Ectodermal cell (in vitro differentiated cells): ENCODE measurements around the gene NPAS2.

ENCODE experiments used
- H3K27ac ChIP-seq: 2 replicates; pipeline ENCODE4 v1.7.0; 2013; ENCODE audit warnings: mild to moderate bottlenecking, low read depth, low read length; ENCODE audit not compliant: insufficient read depth, poor library complexity, severe bottlenecking
- H3K27me3 ChIP-seq: 2 replicates; pipeline ENCODE4 v1.7.0; 2013; ENCODE audit warnings: mild to moderate bottlenecking, low read length; ENCODE audit not compliant: insufficient read depth, control insufficient read depth, poor library complexity, severe bottlenecking
- H3K36me3 ChIP-seq: one replicate; pipeline ENCODE4 v1.7.0; 2013; ENCODE audit warnings: low read length; ENCODE audit not compliant: control insufficient read depth, insufficient read depth
- H3K4me1 ChIP-seq: one replicate; pipeline ENCODE4 v1.7.0; 2013; ENCODE audit warnings: low read length; ENCODE audit not compliant: control insufficient read depth, insufficient read depth
- H3K4me3 ChIP-seq: 2 replicates; pipeline ENCODE4 v1.7.0; 2013; ENCODE audit warnings: low read depth, low read length, control low read depth; ENCODE audit not compliant: insufficient read depth
- H3K9me3 ChIP-seq: 2 replicates; pipeline ENCODE4 v1.7.0; 2013; ENCODE audit warnings: mild to moderate bottlenecking, low read length, moderate library complexity; ENCODE audit not compliant: control insufficient read depth
- WGBS, 2 experiments: methylation state at CpG; one replicate each; pipeline ENCODE4 v1.1.7; 2013; ENCODE audit warnings: missing lambda C conversion rate in 2 of 2; 5-methylcytosine and 5-hydroxymethylcytosine counted together

NPAS2 gene

GRCh38 chr2:100793982-100794381, 26.0 kb upstream of the NPAS2 start:
- Histone ChIP-seq H3K27me3 (no peaks in the 10 kb centered on the region), H3K4me1 (no peaks in the 10 kb centered on the region), H3K4me3 (no peak overlapping the region), H3K27ac (no peak overlapping the region), H3K9me3 (no peaks in the 10 kb centered on the region), H3K36me3 (no peaks in the 10 kb centered on the region)
- 86 to 88% methylated on average over 9 of the region's 9 CpGs for WGBS, 2 experiments

GRCh38 chr2:100796499-100797100, 23.3 kb upstream of the NPAS2 start:
- no peak overlapping the region for H3K27ac ChIP-seq

GRCh38 chr2:100799686-100800085, 20.3 kb upstream of the NPAS2 start:
- Histone ChIP-seq H3K27ac (no peak overlapping the region), H3K9me3 (no peaks in the 10 kb centered on the region), H3K4me3 (no peak overlapping the region), H3K4me1 (no peaks in the 10 kb centered on the region), H3K27me3 (no peaks in the 10 kb centered on the region), H3K36me3 (no peaks in the 10 kb centered on the region)
- 95 to 96% methylated on average over 4 to 5 of the region's 5 CpGs for WGBS, 2 experiments

More at GRCh38 chr2:100796499-100797100, 23.3 kb upstream of the NPAS2 start:
- H3K27me3 ChIP-seq = no peaks in the 10 kb centered on the region
- H3K36me3 ChIP-seq = no peaks in the 10 kb centered on the region
- H3K9me3 ChIP-seq = no peaks in the 10 kb centered on the region
- H3K4me3 ChIP-seq = no peak overlapping the region
- H3K4me1 ChIP-seq = no peaks in the 10 kb centered on the region
- WGBS, 2 experiments = 92 to 94% methylated on average over 5 of the region's 5 CpGs

GRCh38 chr2:100800915-100801314, 19.0 kb upstream of the NPAS2 start:
- Histone ChIP-seq H3K27me3 (no peaks in the 10 kb centered on the region), H3K4me1 (no peaks in the 10 kb centered on the region), H3K9me3 (no peaks in the 10 kb centered on the region), H3K27ac (no peak overlapping the region), H3K4me3 (no peak overlapping the region), H3K36me3 (no peaks in the 10 kb centered on the region)
- WGBS, 2 experiments = 90 to 94% methylated on average over 2 of the region's 2 CpGs

- no peaks in the 10 kb centered on the region for H3K36me3 ChIP-seq
- H3K4me3 ChIP-seq = no peak overlapping the region
- H3K4me1 ChIP-seq = no peaks in the 10 kb centered on the region
- 100% methylated on average over 1 of the region's 1 CpG; no CpG with 5 or more reads in 1 of the 2 experiments for WGBS, 2 experiments
- no peak overlapping the region for H3K27ac ChIP-seq
- H3K27me3 ChIP-seq = no peaks in the 10 kb centered on the region
- no peaks in the 10 kb centered on the region for H3K9me3 ChIP-seq
Observed at GRCh38 chr2:100801402-100801801, 18.5 kb upstream of the NPAS2 start.

- Histone ChIP-seq H3K4me3 (no peak overlapping the region), H3K36me3 (no peaks in the 10 kb centered on the region), H3K4me1 (no peaks in the 10 kb centered on the region), H3K27me3 (no peaks in the 10 kb centered on the region), H3K9me3 (no peaks in the 10 kb centered on the region), H3K27ac (no peak overlapping the region)
- 90 to 96% methylated on average over 8 to 9 of the region's 9 CpGs for WGBS, 2 experiments
Observed at GRCh38 chr2:100802066-100802465, 17.9 kb upstream of the NPAS2 start.

- H3K4me1 ChIP-seq = no peaks in the 10 kb centered on the region
- no peak overlapping the region for H3K4me3 ChIP-seq
- no peak overlapping the region for H3K27ac ChIP-seq
- WGBS, 2 experiments = 91 to 92% methylated on average over 5 to 6 of the region's 6 CpGs
- H3K36me3 ChIP-seq = no peaks in the 10 kb centered on the region
- H3K27me3 ChIP-seq = no peaks in the 10 kb centered on the region
- no peaks in the 10 kb centered on the region for H3K9me3 ChIP-seq
Observed at GRCh38 chr2:100803334-100803733, 16.6 kb upstream of the NPAS2 start.

GRCh38 chr2:100806550-100806949, 13.4 kb upstream of the NPAS2 start:
- Histone ChIP-seq H3K4me1 (no peaks in the 10 kb centered on the region), H3K27ac (no peak overlapping the region), H3K36me3 (no peaks in the 10 kb centered on the region), H3K4me3 (no peak overlapping the region), H3K9me3 (no peaks in the 10 kb centered on the region), H3K27me3 (no peaks in the 10 kb centered on the region)
- WGBS, 2 experiments = 87 to 88% methylated on average over 3 of the region's 3 CpGs

GRCh38 chr2:100807707-100808106, 12.2 kb upstream of the NPAS2 start:
- H3K9me3 ChIP-seq = no peaks in the 10 kb centered on the region
- H3K27me3 ChIP-seq = no peaks in the 10 kb centered on the region
- no peak overlapping the region for H3K27ac ChIP-seq
- no peaks in the 10 kb centered on the region for H3K36me3 ChIP-seq
- H3K4me1 ChIP-seq = no peaks in the 10 kb centered on the region
- H3K4me3 ChIP-seq = no peak overlapping the region
- WGBS, 2 experiments = 92 to 98% methylated on average over 4 of the region's 4 CpGs

- H3K4me1 ChIP-seq = no peaks in the 10 kb centered on the region
- WGBS, 2 experiments = 93 to 94% methylated on average over 4 of the region's 4 CpGs
Observed at GRCh38 chr2:100808582-100808981, 11.4 kb upstream of the NPAS2 start.

GRCh38 chr2:100809506-100809905, 10.4 kb upstream of the NPAS2 start:
- H3K4me3 ChIP-seq = no peak overlapping the region
- H3K9me3 ChIP-seq = no peaks in the 10 kb centered on the region
- no peak overlapping the region for H3K27ac ChIP-seq
- H3K4me1 ChIP-seq = no peaks in the 10 kb centered on the region
- H3K36me3 ChIP-seq = no peaks in the 10 kb centered on the region
- H3K27me3 ChIP-seq = no peaks in the 10 kb centered on the region
- 57 to 59% methylated on average over 3 of the region's 3 CpGs for WGBS, 2 experiments

More at GRCh38 chr2:100808582-100808981, 11.4 kb upstream of the NPAS2 start:
- Histone ChIP-seq H3K27me3 (no peaks in the 10 kb centered on the region), H3K27ac (no peak overlapping the region), H3K4me3 (no peak overlapping the region), H3K9me3 (no peaks in the 10 kb centered on the region), H3K36me3 (no peaks in the 10 kb centered on the region)
